HG02973 (cell line): Measurements from ENCODE around the gene C1orf198.
"Not testable (repeated sequence)": the region's sequence is repeated elsewhere in the genome, so short reads cannot be mapped to it uniquely, and the experiment has no call there.

ENCODE experiments used
- ATAC-seq: cut with Tn5 transposase; IDR thresholded peaks from one replicate; pipeline ENCODE4 v1.9.1; 2021; ENCODE audit warnings: moderate library complexity; ENCODE audit not compliant: unreplicated experiment

Gene C1orf198

DNA sequence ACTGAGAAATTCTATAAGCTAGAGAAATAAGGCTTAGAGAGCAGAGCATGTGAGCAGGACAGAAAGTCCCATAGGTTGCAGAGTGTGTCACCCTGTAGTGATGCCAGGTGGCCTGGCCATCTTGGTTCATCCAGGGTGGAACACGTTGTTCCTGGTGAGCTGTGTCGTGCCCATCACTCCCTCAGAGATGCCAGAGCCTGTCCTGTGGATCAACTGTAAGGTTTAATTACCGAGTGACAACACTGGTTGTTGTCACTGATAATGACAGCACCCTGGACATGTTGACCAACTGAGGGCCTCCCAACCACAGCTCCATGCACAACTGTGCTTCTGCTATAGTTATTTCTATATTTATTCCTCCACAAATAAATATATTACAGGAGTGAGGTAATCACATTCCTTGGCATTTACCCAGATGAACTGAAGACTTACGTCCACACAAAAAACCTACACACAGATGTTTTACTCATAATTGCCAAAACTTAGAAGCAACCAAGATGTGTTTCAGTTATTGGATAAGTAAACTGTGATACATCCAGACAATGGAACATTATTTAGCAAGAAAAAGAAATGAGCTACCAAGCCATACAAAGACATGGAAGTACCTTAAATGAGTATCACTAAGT lies 6.2 kb downstream of the C1orf198 start:
- no peak for ATAC-seq

DNA sequence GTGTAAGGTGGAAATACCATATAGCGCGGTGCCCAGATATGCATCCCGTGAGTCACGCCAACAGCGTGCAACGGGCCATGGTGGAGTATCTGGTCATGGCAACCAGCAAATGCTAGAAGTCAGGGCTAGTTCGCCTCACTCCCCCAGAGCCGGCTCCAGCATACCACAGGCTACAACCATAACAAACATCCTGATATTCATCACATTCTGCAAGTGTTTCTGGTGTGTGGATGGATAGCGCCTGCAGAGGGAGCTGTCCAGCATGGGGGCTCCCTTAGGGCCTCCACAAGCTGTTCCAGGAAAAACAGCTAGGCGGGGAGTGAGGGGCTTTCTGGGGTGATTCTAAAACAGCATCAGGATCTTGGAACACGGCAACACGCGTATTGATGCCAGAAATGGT lies 6.8 kb downstream of the C1orf198 start:
- no peak for ATAC-seq

DNA sequence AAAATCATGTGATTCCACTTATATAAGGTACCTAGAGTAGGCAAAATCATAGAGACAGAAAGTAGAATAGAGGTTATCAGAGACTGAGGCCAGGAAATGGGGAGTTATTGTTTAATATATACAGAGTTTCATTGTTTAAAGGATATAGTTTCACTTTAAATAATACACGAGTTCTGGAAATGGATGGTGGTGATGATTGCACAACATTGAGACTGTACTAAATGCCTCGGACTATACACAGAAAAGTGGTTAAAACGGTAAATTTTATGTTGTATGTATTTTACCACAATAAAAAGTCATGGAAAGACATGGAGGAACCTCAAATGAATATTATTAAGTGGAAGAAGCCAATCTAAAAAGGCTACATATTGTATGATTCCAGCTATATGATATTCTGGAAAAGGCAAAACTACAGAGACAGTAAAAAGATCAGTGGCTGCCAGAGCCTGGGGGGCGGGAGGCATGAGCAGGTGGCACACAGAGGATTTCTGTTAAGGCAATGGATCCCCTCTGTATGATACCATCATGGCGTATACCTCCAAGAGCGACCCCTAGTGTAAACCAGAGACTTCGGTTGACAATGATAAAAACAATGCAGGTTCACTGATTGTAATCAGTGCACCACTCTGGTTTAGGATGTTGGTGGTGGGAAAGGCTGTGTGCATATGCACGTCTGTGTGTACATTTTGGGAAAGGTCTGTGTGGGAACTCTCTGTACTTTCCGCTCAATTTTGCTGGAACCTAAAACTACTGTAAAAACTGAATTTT lies 7.5 kb downstream of the C1orf198 start:
- ATAC-seq, result no peak

DNA sequence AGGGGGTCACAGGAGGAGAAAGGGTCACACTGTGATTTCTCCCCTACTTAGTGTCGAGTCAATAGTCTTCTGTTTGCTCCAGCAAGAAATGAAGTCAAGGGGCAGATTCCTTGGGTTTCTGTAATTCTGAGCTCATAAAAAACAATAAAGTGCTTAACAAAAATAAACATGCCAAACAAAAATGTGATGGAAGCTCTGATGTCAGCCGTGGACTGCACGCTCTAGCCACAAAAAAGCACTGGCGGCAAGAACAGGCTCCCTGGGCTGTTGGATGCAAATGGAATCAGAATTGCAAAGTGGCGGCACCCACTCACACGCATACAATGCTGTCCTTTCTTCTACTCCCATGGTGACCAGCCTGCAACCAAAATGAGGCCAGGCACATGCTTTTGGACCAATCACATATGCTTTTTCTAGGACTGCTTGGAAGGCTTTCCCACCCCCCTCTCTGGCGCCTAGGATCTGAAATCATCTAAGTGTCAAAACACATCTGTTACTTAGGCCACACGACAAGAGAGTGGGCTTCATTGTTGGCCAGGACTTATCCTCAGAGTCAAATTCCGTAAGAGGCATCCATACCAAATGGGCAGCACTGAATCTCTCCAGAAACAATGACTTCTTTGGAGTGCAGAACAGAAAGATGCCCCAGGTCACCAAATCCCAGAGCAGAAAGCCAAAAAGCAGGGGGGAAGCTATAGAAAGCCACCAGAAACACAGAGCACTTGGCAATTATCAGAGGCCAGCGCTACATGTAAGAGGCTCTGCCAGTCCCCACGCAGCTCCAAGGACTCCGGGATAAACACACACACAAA lies 9.2 kb downstream of the C1orf198 start:
- ATAC-seq, result no peak

DNA sequence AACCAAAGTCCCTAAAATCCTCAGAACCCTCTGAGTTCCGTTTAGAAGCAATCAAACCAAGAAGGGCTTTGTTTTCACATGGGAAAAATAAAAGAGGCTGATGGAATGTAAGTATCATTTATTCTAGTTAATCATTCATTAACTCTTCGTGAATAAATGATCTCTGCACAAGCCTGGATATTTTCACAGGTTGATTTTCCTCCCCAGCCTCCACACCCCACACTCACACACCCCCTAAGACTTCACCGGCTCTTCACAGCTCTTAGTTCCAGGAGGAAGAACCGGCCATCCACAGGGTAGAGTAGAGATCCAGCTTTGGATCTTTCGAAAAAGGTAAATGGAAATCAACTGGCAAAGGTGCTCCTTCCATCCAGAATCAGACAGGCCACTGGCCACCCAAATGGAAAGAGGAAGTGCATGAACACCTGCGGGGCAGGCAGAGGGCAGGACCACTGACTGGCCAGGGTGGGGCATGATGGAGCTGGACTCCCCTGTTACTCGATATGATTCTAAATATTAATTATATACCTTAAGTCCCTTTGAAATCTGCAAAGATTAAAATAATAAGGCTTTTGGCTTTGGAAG lies 10.0 kb downstream of the C1orf198 start:
- no peak for ATAC-seq

DNA sequence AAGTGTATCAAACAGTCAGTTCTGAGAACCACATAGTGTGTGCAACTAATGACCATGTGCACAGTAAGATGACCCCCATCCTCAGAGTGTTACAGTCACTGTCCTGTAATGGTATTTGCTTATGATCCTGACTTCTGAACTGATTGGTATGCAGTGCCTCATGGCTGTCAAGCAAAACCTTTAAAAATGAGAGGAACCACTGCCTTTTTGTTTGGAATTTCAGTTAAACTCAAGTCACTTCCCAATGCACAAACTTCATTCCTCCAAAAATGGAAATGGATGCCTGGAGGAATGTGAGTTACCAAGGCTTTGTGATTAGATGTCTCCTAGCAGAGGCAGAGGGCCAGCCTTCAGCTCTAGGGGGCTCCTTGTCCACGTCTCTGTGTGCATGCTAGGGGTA lies 10.5 kb downstream of the C1orf198 start:
- no peak for ATAC-seq

DNA sequence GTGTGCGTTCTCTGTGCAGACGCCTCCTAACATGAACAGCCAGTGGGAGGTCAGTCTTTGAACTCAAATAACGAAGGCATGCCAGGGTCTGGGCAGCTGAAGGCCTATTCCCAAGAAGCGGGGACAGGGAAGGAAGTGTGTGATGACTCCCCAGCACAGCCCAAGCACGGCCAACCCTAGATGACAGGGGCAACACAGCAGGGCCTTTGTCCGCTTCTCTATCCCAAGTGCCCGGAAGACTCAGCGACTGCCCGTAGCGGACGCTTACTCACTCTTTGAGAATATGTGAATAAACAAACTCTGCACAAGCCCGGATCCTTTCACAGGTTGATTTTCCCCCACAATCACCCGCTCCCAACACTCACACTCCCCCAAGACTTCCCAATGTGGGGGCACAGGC lies 11.2 kb downstream of the C1orf198 start:
- ATAC-seq, result no peak

DNA sequence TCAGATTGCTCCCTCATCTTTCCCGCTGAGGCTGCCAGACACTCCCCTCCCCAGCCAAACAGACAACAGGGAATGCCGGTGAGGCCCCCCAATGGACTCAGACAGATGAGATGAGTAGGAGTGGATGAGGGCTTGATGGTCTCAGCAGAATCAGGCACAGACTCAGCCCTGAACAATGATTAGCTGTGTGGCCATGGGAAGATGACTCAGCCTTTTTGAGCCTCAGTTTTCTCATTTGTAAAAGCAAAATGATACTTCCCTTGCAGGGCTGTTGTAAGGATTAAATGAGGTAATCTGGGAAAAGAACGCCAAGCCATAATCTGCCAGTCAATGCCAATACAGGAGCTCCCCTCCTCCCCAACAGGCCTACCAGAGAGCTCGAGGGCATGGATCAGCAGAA lies 12.4 kb downstream of the C1orf198 start:
- no peak for ATAC-seq

DNA sequence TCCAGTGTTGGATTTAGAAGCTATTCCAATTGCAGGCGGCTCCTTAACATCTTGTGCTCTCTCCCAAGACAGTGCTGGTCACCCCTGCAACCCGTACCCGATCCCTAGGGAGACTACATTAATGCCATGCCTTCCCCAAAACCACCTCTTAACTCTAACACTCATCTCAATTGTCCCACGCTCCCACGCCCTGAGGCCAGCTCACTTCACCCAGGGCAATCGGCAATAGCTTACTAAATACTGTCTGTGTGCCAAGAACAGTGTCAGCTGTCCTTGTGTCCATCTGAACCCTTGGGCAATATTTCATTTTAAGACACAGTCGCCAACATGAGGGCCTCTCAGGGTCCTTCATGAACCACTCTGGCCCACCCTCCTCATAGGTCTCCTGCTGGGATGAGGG lies 13.9 kb downstream of the C1orf198 start:
- no peak for ATAC-seq

DNA sequence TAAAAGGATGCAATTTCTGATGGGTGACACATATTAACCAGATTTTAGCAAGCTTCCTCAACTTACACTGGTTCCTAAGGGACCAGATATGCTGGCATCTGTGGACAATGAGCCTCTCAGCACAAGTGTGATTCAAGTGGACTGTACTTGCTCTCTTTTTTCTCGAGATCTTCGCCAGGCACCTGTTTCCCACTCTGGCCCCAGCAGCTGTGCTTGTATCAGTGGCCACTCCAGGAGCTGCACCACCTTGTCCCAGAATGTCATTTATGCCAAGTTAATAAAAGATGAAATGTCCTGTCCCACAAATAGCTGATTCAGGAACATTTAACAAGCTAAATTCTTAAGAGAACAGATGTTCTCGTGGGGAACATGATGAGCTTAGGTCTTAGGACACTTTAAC lies 14.6 kb downstream of the C1orf198 start:
- ATAC-seq, result no peak

DNA sequence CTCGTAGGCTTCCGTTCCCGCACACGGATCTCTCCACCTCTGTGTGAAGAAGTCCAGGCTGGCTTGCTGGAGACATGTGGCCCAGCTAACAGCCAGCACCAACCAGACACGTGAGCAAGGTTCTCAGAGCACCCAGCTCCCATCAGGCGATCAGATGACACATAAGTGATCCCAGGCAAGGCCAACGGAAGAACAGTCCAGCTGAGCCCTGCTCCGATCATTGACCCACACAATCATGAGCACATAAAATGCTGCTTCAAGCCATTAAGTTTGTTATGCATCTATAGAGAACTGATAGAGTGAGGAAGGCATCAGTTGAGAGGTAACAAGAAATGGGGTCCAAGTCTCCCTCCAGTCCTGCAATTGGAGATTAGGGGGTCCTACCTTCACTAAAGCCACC lies 15.4 kb downstream of the C1orf198 start:
- ATAC-seq, result no peak

DNA sequence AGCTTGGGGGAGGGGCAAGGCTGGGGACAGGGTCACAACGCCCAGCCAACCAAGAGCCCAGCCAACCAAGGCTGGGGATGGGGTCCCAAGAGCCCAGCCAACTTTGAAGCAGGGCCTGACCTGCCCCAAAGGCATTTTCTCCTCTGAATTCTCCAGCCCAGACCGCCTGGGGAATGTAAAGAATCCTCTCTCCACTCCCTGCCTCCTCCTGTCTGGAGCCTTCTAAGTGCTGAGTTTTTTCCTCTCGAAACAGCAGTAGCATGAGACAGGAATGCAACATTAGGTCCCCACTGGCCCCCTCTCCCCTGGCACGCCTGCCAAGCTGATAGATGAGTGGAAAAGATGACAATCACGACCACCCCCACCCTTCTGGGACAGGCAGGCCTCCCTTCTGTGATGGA lies 17.0 kb downstream of the C1orf198 start:
- no peak for ATAC-seq

DNA sequence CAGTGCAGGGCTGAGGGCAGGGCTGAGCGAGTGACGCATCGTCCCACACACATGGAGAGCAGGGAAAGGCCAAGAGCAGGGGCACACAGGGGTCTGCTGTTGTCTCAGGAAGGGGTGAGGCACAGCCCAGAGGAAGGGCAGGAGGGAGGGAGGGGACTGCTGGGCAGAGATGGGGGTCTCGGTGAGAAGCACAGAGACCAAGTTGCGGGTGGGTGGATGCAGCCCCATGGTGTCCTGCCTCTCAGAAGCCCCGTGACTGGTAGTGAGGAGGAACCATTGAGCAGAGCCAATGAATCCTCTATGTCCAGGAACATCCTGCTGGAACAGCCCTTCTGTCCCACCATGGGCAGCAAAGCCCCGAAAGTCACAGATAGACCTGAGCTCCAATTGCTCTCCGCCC lies 17.8 kb downstream of the C1orf198 start:
- ATAC-seq, result no peak

DNA sequence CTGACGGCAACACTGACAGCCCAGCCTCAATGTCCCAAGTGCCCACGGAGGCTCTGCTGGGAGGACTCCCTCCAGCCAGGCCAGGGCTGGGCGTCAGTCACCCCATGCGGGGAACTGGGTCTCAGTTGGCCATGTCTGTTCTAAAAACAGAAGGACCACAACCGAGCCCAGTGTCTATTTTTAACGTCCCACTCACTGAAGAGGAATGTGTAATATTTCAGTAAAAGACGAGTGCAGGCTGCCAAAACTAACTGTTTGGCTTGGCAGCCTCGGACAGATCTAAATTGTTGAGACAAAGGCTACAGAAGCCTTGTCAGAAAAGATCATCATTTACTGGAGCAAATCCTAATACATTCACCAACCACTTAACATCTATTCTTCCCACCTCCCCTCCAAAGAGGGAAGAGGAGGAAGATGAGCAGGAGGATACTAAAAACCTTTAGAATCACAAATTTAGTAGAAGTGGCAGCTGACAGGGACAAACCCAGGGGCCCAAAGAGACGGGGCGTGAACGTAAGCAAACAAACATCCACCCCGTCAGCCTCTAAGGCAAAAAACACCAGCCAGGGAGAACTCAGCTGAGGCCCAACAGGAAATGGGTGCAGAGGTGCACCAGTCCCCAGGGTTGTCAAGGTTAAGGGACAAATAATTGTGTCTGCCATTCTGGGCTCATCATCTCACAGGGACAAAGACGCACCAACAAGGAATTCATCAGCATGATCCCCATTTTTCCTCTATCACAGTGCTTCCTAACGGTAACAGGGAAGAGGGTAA lies 18.7 kb downstream of the C1orf198 start:
- ATAC-seq, result no peak

DNA sequence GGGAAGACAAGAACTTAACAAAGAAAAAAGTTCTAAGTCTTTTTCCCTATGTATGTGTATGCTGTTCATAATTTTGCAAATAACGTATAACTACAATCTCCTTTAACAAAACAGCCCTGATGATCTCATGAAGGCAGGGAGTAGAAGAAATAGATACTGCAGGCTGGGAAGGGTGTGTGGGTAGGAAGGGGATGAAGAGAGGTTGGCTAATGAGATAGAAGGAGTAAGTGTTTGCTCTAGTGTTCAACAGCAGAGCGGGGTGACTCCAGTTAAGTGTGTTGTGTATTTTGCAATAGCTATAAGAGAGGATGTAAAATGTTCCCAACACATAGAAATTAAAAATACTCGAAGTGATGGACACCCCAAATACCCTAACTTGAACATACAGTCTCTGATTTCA lies 20.1 kb downstream of the C1orf198 start:
- no peak for ATAC-seq

DNA sequence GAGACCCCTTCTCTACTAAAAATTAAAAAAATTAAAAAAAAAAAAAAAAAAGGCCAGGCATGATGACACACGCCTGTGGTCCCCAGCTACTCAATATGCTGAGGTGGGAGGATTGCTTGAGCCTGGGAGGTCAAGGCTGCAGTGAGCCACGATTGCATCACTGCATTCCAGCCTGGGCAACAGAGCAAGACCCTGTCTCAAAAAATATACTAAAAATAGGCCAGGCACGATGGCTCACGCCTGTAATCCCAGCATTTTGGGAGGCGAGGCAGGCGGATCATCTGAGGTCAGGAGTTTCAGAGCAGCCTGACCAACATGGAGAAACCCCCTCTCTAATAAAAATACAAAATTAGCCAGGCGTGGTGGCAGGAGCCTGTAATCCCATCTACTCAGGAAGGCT lies 23.1 kb downstream of the C1orf198 start:
- not testable (repeated sequence) for ATAC-seq

DNA sequence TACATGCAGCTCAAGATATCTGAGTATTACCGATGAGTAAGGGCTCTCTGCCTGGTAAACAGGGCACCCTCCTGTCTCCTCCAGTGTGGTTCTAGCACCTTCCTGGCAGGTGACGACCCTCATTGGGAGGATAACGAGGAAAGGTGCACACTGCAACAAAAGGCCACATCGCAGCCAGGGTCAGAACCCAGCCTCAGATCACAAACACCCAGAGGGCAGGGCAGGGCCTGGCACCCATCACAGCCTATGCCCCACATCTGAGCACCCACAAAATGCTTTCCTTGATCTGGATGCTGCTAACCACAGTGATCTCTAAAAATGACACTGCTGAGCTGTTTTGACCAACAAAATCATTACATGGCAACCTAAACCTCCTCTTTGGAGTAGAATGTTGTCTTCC lies 23.8 kb downstream of the C1orf198 start:
- ATAC-seq, result no peak

DNA sequence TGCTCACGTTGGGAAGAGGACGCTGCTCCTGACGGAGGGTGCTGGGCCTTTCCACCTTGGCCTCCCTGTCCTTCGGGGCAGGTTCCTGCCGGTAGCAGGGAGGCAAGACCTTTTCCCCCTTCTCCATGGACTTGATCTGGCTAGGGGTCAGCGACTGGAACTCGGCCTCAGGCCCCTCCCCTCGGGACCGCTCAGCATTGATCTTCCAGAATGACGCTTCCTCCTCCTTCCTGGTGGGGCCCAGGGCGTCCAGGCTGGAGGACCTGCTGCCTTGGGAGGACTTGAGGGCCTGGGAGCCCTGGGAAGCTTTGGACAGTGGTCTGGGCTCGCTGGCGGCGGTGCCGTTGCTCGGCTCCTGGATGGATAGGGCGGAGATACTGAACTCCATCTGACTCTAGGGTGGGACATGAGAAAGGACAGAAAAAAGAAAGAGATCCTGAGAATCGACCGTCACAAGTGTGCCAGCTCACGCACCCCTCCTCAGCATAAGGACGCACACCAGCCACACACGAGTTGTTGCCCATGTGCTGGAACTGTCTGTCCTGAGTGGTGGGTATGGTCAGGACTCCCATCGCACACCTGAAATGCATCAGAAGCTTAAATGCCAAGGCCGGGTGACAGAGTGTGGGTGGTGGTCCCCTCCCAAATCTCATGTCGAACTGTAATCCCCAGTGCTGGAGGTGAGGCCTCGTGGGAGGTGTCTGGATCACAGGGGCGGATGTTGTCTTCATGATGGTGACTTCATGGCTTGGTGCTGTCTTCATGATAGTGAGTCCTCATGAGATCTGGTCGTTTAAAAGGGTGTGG lies 24.6 kb downstream of the C1orf198 start:
- ATAC-seq, result no peak

DNA sequence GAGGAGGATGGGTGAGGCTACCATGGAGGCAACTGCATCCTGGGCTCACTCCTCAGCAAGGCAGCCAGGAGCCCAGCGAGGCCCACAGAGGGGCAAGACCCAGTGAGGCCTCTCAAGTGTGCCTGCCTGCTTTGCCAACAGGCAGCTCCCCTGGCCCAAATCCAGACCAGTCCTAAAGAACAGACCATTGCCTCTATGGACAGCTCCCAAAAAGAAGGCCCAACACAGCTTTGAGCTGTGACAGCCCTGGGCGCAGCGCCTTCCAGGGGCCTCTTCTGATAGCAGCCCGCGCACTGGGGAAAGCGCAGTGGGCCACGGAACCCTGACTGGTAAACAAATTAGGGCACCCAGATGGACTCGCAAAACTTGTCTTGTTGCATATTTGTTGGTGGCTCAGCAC lies 25.5 kb downstream of the C1orf198 start:
- no peak for ATAC-seq

DNA sequence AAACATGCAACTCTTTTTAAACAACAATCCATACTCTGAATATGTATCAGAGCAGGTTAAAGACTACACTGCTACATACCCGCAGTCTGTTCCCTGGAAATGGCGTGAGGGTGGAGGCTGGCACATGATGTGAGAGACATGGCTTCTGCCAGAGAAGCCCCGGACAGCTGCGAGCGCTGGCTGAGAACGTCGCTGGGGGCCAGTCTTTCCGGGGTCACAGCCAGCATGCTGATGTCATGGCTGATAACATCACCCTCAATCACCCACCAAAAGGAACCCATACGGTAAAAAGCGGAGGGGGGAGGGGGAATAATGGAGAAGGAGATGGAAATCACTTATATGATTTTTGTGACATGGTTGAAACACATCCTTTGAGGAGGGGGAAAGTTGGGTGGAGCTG lies 29.1 kb downstream of the C1orf198 start:
- ATAC-seq, result no peak
